HepG2 (cell line): ENCODE measurements around the gene ZNF292. TPM values are rescaled to one million over a fixed set of nuclear protein-coding genes. Genes with fewer than 3 reads are reported as not detected.

Source experiments
- ATAC-seq: fragments of 200-7000 bp; cut with Tn5 transposase; 3 replicates; pipeline ENCODE4 v1.9.1; 2020; ENCODE audit warnings: mild to moderate bottlenecking, moderate library complexity
- BruUV-seq: library from RNA; stranded (reverse); fragments of 400-500 nt; replicated peaks from 2 replicates; lab custom pipeline; 2021; lab: Mats Ljungman, UMichigan
- CTCF ChIA-PET: fragments of 300-600 bp; formaldehyde crosslinking; extraction: SDS; loops from one replicate; lab custom pipeline; 2021; ENCODE audit warnings: low total read pairs, inconsistent platforms, low intra/inter-chr PET ratio; lab: Yijun Ruan, JAX
- POLR2A ChIA-PET: fragments of 350-600 bp; sonication (Branson Sonifier 250); formaldehyde crosslinking; loops from one replicate; lab custom pipeline; 2020; ENCODE audit warnings: antibody characterized with exemption, inconsistent platforms; lab: Yijun Ruan, JAX
- DNase-seq: peaks from one replicate; pipeline ENCODE4 v3.0.0-alpha.2; 2015; ENCODE audit warnings: low spot score
- FAIRE-seq: peaks from 3 replicates; lab custom pipeline; 2011; peaks lifted over from hg19 to GRCh38; lab: Jason Lieb, UNC
- H2AFZ ChIP-seq: one replicate; pipeline ENCODE4 v1.6.1; 2011; ENCODE audit warnings: low read length, inconsistent platforms
- H3K27ac ChIP-seq: fragments of 300-600 bp; 3 replicates; pipeline ENCODE4 v1.8.0; 2011; ENCODE audit warnings: mixed run types, mild to moderate bottlenecking, mixed read lengths, low read length, inconsistent platforms; ENCODE audit not compliant: insufficient read depth; ENCODE audit errors: extremely low read length
- H3K27me3 ChIP-seq, 2 experiments: fragments of 200-600 bp in 1 of 2; 2 replicates in 1 of 2; 3 replicates in 1 of 2; pipeline versions ENCODE4 v1.6.0 to v1.8.0; 2011; ENCODE audit warnings: low read length in 2 of 2, mild to moderate bottlenecking in 2 of 2, moderate library complexity in 2 of 2, inconsistent platforms in 1 of 2; ENCODE audit not compliant: insufficient read depth in 2 of 2, control insufficient read depth in 1 of 2
- H3K36me3 ChIP-seq, 2 experiments: fragments of 200-600 bp in 1 of 2; replicated peaks in 1 of 2; 2 replicates in 1 of 2; 3 replicates in 1 of 2; pipeline versions ENCODE4 v1.5.1 to v1.8.0; 2011; ENCODE audit warnings: low read length in 2 of 2, inconsistent platforms in 1 of 2; ENCODE audit not compliant: insufficient read depth in 2 of 2, control insufficient read depth in 1 of 2
- H3K4me1 ChIP-seq: 2 replicates; pipeline ENCODE4 v1.5.1; 2012; ENCODE audit warnings: low read length, inconsistent platforms; ENCODE audit not compliant: insufficient read depth
- H3K4me2 ChIP-seq: 2 replicates; pipeline ENCODE4 v1.6.0; 2011; ENCODE audit warnings: low read depth, low read length, inconsistent platforms
- H3K4me3 ChIP-seq, 3 experiments: fragments of 200-600 bp in 1 of 3; sonication (generic), shearing (Covaris generic) in 1 of 3; replicated peaks in 1 of 3; 2 replicates each; pipeline ENCODE4 v1.5.1; 2011 to 2016; ENCODE audit warnings: low read length in 3 of 3, inconsistent platforms in 2 of 3, low read depth in 2 of 3, mild to moderate bottlenecking in 2 of 3, control low read depth in 1 of 3, mixed read lengths in 1 of 3; ENCODE audit not compliant: insufficient read depth in 1 of 3
- H3K79me2 ChIP-seq: one replicate; pipeline ENCODE4 v1.6.1; 2011; ENCODE audit warnings: low read length, inconsistent platforms; ENCODE audit not compliant: insufficient read depth
- H3K9ac ChIP-seq: 2 replicates; pipeline ENCODE4 v1.6.0; 2011; ENCODE audit warnings: mild to moderate bottlenecking, low read depth, low read length, inconsistent platforms; ENCODE audit not compliant: insufficient read depth
- H3K9me3 ChIP-seq: 2 replicates; pipeline ENCODE4 v1.5.1; 2012; ENCODE audit warnings: mild to moderate bottlenecking, low read length
- H4K20me1 ChIP-seq: 2 replicates; pipeline ENCODE4 v1.6.0; 2011; ENCODE audit warnings: inconsistent platforms, mild to moderate bottlenecking, low read length, moderate library complexity; ENCODE audit not compliant: insufficient read depth
- BATF2 ChIP-seq: sonication (generic); formaldehyde crosslinking; IDR thresholded peaks from 2 replicates; pipeline ENCODE4 v1.8.0; 2022; ENCODE audit warnings: mild to moderate bottlenecking, missing genetic modification reagents, moderate library complexity
- CCAR2 ChIP-seq: fragments of 200-400 bp; formaldehyde crosslinking; optimal IDR thresholded peaks from 2 replicates; pipeline ENCODE3; 2018; ENCODE audit warnings: low read depth, mild to moderate bottlenecking, low read length, moderate library complexity
- HMG20B ChIP-seq: conservative IDR thresholded peaks from 2 replicates; pipeline ENCODE4 v1.6.1; 2016; ENCODE audit warnings: missing genetic modification reagents, missing compliant biosample characterization
- NFATC3 ChIP-seq: sonication (generic); formaldehyde crosslinking; IDR thresholded peaks from 2 replicates; pipeline ENCODE4 v1.5.1; 2020; ENCODE audit warnings: mild to moderate bottlenecking, missing genetic modification reagents
- NR1H2 ChIP-seq: sonication (generic); formaldehyde crosslinking; IDR thresholded peaks from 2 replicates; pipeline ENCODE4 v1.8.1; 2022; ENCODE audit warnings: low read depth, missing genetic modification reagents, borderline replicate concordance
- USF2 ChIP-seq, 2 experiments: sonication (generic) in 1 of 2; formaldehyde crosslinking in 1 of 2; IDR thresholded peaks; 2 replicates each; pipeline versions ENCODE4 v1.5.1 to v1.6.1; 2011 to 2020; ENCODE audit warnings: borderline replicate concordance in 1 of 2, low read depth in 1 of 2, low read length in 1 of 2, mild to moderate bottlenecking in 1 of 2, missing genetic modification reagents in 1 of 2, moderate library complexity in 1 of 2
- ZFP36L2 ChIP-seq: sonication (generic); formaldehyde crosslinking; IDR thresholded peaks from 2 replicates; pipeline ENCODE4 v1.4.0; 2020; ENCODE audit warnings: missing genetic modification reagents
- ZKSCAN5 ChIP-seq: sonication (generic); formaldehyde crosslinking; IDR thresholded peaks from 2 replicates; pipeline ENCODE4 v1.5.1; 2020; ENCODE audit warnings: mild to moderate bottlenecking, missing genetic modification reagents
- ZNF296 ChIP-seq: sonication (generic); formaldehyde crosslinking; conservative IDR thresholded peaks from 2 replicates; pipeline ENCODE4 v1.5.0; 2020; ENCODE audit warnings: mild to moderate bottlenecking, missing genetic modification reagents
- ZNF451 ChIP-seq: sonication (generic); formaldehyde crosslinking; IDR thresholded peaks from 2 replicates; pipeline ENCODE4 v1.5.0; 2020; ENCODE audit warnings: mild to moderate bottlenecking, missing genetic modification reagents
- ZNF503 ChIP-seq: sonication (generic); formaldehyde crosslinking; IDR thresholded peaks from 2 replicates; pipeline ENCODE4 v1.4.0; 2020; ENCODE audit warnings: missing genetic modification reagents
- ZNF709 ChIP-seq: sonication (generic); formaldehyde crosslinking; IDR thresholded peaks from 2 replicates; pipeline ENCODE4 v1.5.0; 2020; ENCODE audit warnings: mild to moderate bottlenecking, missing genetic modification reagents
- WGBS: methylation state at CpG from one replicate; pipeline ENCODE4 v1.1.6; 2017; ENCODE audit warnings: low lambda C conversion rate; 5-methylcytosine and 5-hydroxymethylcytosine counted together
- in situ Hi-C: cut with HindIII; loops from 2 replicates; pipeline ENCODE4 v1.10.0; 2017; ENCODE audit warnings: low pct_unique_long_range_greater_than_20kb; ENCODE audit not compliant: extremely low pct_ligation_motif_present
- intact Hi-C: fragments of 100-400 bp; cut with micrococcal nuclease; formaldehyde crosslinking; loops from one replicate; pipeline ENCODE4 v1.10.0; 2022; ENCODE audit not compliant: unreplicated experiment
- polyA plus RNA-seq, 8 experiments: library from polyadenylated mRNA; depleted of rRNA in 3 of 8; stranded (reverse) in 7 of 8; unstranded in 1 of 8; fragments of >200 nt; fragmentation: Illumina TruSeq in 4 of 8; extraction: Trizol in 4 of 8; gene quantifications; 2 replicates each; pipeline versions ENCODE4 v1.2.1 to v1.2.3, GENCODE V29; 2011 to 2016; ENCODE audit warnings: low read depth in 4 of 8, missing spikeins in 1 of 8, mixed read lengths in 1 of 8; ENCODE audit not compliant: insufficient read depth in 1 of 8
- total RNA-seq, 5 experiments: library from RNA; depleted of rRNA; stranded (reverse); fragments of >200 nt; fragmentation: Illumina TruSeq; extraction: Trizol; gene quantifications; 2 replicates each; pipeline ENCODE4 v1.2.3, GENCODE V29; 2016; ENCODE audit warnings: low read depth in 1 of 5
- TF ChIP-seq, protein P1 (sequence below): sonication (generic); formaldehyde crosslinking; IDR thresholded peaks from 2 replicates; pipeline ENCODE4 v1.4.0; 2020; ENCODE audit warnings: missing genetic modification reagents

Gene ZNF292
- total and polyA plus RNA-seq, 2 of the 13 experiments (the other 11 are each of a cell fraction or from before 2014, with no cell fraction given), result 9.9 to 12.8 TPM

GRCh38 chr6:87151781-87152525, 3.4 kb upstream of the ZNF292 start:
- H4K20me1 ChIP-seq, result peaks cover 9% of the 10 kb centered on the region
- H3K9me3 ChIP-seq, result no peaks in the 10 kb centered on the region
- CTCF ChIA-PET, result no interaction called here
- peaks cover 31% of the 10 kb centered on the region for H3K79me2 ChIP-seq
- DNase-seq (no peak), ATAC-seq (no peak), FAIRE-seq (no peak)
- H3K4me2 ChIP-seq, result no peak overlapping the region
- H3K27ac ChIP-seq, result no peak overlapping the region
- WGBS, result 91% methylated on average over 42 of the region's 71 CpGs
- in situ Hi-C loops, result no loop called here
- POLR2A ChIA-PET, result no interaction called here
- no peak overlapping the region for H3K4me3 ChIP-seq
- BruUV-seq, result no TSS peak
- no peaks in the 10 kb centered on the region for H3K36me3 ChIP-seq
- H3K27me3 ChIP-seq, result peaks cover 0 to 3% of the 10 kb centered on the region in 2 experiments; a peak in 2 of 5 replicates
- no peak overlapping the region for H2AFZ ChIP-seq
- H3K4me1 ChIP-seq, result peaks cover 14% of the 10 kb centered on the region
- H3K9ac ChIP-seq, result no peak overlapping the region
- intact Hi-C loops, result no loop called here
- TF ChIP-seq CCAR2 (no peak), BATF2 (CRISPR knock-in tag) (no peak), USF2 (IDR thresholded peaks at IDR 0.05; ENCODE audit: low read depth, low read length) (no peak), USF2 (CRISPR knock-in tag; IDR thresholded peaks at IDR 0.05; ENCODE audit: borderline replicate concordance) (no peak), HMG20B (no peak), ZKSCAN5 (CRISPR knock-in tag) (no peak), ZNF296 (CRISPR knock-in tag) (no peak), NFATC3 (CRISPR knock-in tag) (no peak), NR1H2 (CRISPR knock-in tag) (no peak), ZNF503 (no peak), ZNF451 (CRISPR knock-in tag) (no peak), ZNF709 (CRISPR knock-in tag) (no peak), ZFP36L2 (CRISPR knock-in tag) (no peak)
- TF ChIP-seq, protein P1, sequence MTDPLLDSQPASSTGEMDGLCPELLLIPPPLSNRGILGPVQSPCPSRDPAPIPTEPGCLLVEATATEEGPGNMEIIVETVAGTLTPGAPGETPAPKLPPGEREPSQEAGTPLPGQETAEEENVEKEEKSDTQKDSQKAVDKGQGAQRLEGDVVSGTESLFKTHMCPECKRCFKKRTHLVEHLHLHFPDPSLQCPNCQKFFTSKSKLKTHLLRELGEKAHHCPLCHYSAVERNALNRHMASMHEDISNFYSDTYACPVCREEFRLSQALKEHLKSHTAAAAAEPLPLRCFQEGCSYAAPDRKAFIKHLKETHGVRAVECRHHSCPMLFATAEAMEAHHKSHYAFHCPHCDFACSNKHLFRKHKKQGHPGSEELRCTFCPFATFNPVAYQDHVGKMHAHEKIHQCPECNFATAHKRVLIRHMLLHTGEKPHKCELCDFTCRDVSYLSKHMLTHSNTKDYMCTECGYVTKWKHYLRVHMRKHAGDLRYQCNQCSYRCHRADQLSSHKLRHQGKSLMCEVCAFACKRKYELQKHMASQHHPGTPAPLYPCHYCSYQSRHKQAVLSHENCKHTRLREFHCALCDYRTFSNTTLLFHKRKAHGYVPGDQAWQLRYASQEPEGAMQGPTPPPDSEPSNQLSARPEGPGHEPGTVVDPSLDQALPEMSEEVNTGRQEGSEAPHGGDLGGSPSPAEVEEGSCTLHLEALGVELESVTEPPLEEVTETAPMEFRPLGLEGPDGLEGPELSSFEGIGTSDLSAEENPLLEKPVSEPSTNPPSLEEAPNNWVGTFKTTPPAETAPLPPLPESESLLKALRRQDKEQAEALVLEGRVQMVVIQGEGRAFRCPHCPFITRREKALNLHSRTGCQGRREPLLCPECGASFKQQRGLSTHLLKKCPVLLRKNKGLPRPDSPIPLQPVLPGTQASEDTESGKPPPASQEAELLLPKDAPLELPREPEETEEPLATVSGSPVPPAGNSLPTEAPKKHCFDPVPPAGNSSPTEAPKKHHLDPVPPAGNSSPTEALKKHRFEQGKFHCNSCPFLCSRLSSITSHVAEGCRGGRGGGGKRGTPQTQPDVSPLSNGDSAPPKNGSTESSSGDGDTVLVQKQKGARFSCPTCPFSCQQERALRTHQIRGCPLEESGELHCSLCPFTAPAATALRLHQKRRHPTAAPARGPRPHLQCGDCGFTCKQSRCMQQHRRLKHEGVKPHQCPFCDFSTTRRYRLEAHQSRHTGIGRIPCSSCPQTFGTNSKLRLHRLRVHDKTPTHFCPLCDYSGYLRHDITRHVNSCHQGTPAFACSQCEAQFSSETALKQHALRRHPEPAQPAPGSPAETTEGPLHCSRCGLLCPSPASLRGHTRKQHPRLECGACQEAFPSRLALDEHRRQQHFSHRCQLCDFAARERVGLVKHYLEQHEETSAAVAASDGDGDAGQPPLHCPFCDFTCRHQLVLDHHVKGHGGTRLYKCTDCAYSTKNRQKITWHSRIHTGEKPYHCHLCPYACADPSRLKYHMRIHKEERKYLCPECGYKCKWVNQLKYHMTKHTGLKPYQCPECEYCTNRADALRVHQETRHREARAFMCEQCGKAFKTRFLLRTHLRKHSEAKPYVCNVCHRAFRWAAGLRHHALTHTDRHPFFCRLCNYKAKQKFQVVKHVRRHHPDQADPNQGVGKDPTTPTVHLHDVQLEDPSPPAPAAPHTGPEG (CRISPR knock-in tag), result no peak
